HEK293T (cell line): Measurements from ENCODE around the gene MX2.

Experiments
- CTCF ChIA-PET: fragments of 350-600 bp; formaldehyde crosslinking; extraction: SDS; loops from one replicate; lab custom pipeline; 2021; ENCODE audit warnings: antibody characterized with exemption, inconsistent platforms; lab: Yijun Ruan, JAX
- POLR2A ChIA-PET: fragments of 350-600 bp; formaldehyde crosslinking; extraction: SDS; loops from one replicate; lab custom pipeline; 2020; ENCODE audit warnings: antibody characterized with exemption, inconsistent platforms; lab: Yijun Ruan, JAX
- DNase-seq: peaks from one replicate; pipeline ENCODE4 v3.0.0; 2012; ENCODE audit warnings: mixed read lengths; ENCODE audit errors: extremely low spot score
- ARNT ChIP-seq: fragments of 450-650 bp; IDR thresholded peaks from 2 replicates; pipeline ENCODE4 v1.6.1; 2017; ENCODE audit warnings: mild to moderate bottlenecking
- BHLHE40 ChIP-seq: fragments of 450-650 bp; IDR thresholded peaks from 2 replicates; pipeline ENCODE4 v1.6.1; 2016; ENCODE audit warnings: mild to moderate bottlenecking, moderate library complexity, borderline replicate concordance
- CTBP1 ChIP-seq: fragments of 450-650 bp; IDR thresholded peaks from 2 replicates; pipeline ENCODE4 v1.6.1; 2016; ENCODE audit warnings: borderline replicate concordance
- ELF4 ChIP-seq: fragments of 450-650 bp; IDR thresholded peaks from 2 replicates; pipeline ENCODE4 v1.6.1; 2017; ENCODE audit warnings: antibody characterized with exemption
- FOXA1 ChIP-seq: fragments of 450-650 bp; IDR thresholded peaks from 2 replicates; pipeline ENCODE4 v1.6.1; 2016; ENCODE audit warnings: mild to moderate bottlenecking
- FOXK2 ChIP-seq: fragments of 450-650 bp; IDR thresholded peaks from 2 replicates; pipeline ENCODE4 v1.6.1; 2016; ENCODE audit warnings: mild to moderate bottlenecking
- FOXM1 ChIP-seq: fragments of 450-650 bp; IDR thresholded peaks from 2 replicates; pipeline ENCODE4 v1.6.1; 2017; ENCODE audit warnings: mild to moderate bottlenecking, borderline replicate concordance
- HDGF ChIP-seq: fragments of 450-650 bp; IDR thresholded peaks from 2 replicates; pipeline ENCODE4 v1.6.1; 2017; ENCODE audit warnings: antibody characterized with exemption, borderline replicate concordance
- L3MBTL2 ChIP-seq: fragments of 450-650 bp; conservative IDR thresholded peaks from 2 replicates; pipeline ENCODE4 v1.6.1; 2016; ENCODE audit warnings: mild to moderate bottlenecking
- LEF1 ChIP-seq: fragments of 450-650 bp; IDR thresholded peaks from 2 replicates; pipeline ENCODE4 v1.6.1; 2017; ENCODE audit warnings: mild to moderate bottlenecking, borderline replicate concordance
- NFRKB ChIP-seq: fragments of 450-650 bp; IDR thresholded peaks from 2 replicates; pipeline ENCODE4 v1.6.1; 2016; ENCODE audit warnings: mild to moderate bottlenecking, moderate library complexity
- PKNOX1 ChIP-seq: fragments of 450-650 bp; IDR thresholded peaks from 2 replicates; pipeline ENCODE4 v1.6.1; 2016
- SP1 ChIP-seq: fragments of 450-650 bp; IDR thresholded peaks from 2 replicates; pipeline ENCODE4 v1.6.1; 2017
- SUZ12 ChIP-seq: fragments of 450-650 bp; IDR thresholded peaks from 2 replicates; pipeline ENCODE4 v1.6.1; 2016; ENCODE audit warnings: mild to moderate bottlenecking
- TARDBP ChIP-seq: fragments of 450-650 bp; IDR thresholded peaks from 2 replicates; pipeline ENCODE4 v1.6.1; 2016
- ZNF384 ChIP-seq: fragments of 450-650 bp; IDR thresholded peaks from 2 replicates; pipeline ENCODE4 v1.6.1; 2016

Gene MX2

GRCh38 chr21:41402231-41402630 is 40.4 kb downstream of the MX2 start:
- DNase-seq, result no peak
- POLR2A ChIA-PET, result no interaction called here
- CTCF ChIA-PET, result no interaction called here
- TF ChIP-seq HDGF, result no peak
- no peak for TF ChIP-seq L3MBTL2
- TF ChIP-seq SP1, result no peak
- TF ChIP-seq SUZ12, result no peak
- TF ChIP-seq TARDBP, result no peak
- no peak for TF ChIP-seq NFRKB
- TF ChIP-seq PKNOX1, result no peak
- TF ChIP-seq BHLHE40, result no peak
- TF ChIP-seq FOXA1, result no peak
- no peak for TF ChIP-seq ELF4
- TF ChIP-seq ARNT, result no peak
- no peak for TF ChIP-seq LEF1
- no peak for TF ChIP-seq ZNF384
- TF ChIP-seq CTBP1, result no peak
- TF ChIP-seq FOXM1, result no peak
- TF ChIP-seq FOXK2, result no peak

- ChIA-PET CTCF (no interaction called here), POLR2A (no interaction called here)
- TF ChIP-seq ZNF384 (no peak), FOXK2 (no peak)
- no peak for DNase-seq
Measured at GRCh38 chr21:41402796-41403195, 41.0 kb downstream of the MX2 start.

DNA sequence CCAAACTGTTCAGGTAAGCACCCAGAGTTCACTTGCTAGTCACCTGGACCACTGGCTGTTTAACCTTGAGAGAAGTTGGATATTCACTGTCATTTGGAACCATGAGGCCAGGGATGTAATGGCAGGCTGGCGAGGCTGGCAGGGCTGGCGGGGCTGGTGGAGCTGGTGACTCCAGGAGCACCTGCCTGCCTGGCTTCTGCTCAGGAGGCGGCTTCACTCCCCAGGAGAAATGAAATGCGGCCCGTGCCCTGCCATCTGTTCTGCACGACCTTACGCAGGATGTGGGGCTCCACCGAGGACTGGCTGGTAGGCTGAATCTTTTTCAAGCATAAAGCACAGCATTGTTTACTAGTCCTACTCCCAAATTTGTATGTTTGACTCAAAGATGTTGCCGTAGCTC is 41.5 kb downstream of the MX2 start:
- DNase-seq, result no peak
- no peak for TF ChIP-seq LEF1
- no peak for TF ChIP-seq SP1
- no peak for TF ChIP-seq CTBP1
- no peak for TF ChIP-seq FOXM1
- no peak for TF ChIP-seq ELF4
- no peak for TF ChIP-seq NFRKB
- TF ChIP-seq FOXA1, result no peak
- TF ChIP-seq SUZ12, result no peak
- TF ChIP-seq TARDBP, result no peak
- TF ChIP-seq ZNF384, result no peak
- no peak for TF ChIP-seq PKNOX1
- TF ChIP-seq L3MBTL2, result no peak
- TF ChIP-seq FOXK2, result no peak
- TF ChIP-seq ARNT, result no peak
- ChIA-PET POLR2A (no interaction called here), CTCF (no interaction called here)

DNA sequence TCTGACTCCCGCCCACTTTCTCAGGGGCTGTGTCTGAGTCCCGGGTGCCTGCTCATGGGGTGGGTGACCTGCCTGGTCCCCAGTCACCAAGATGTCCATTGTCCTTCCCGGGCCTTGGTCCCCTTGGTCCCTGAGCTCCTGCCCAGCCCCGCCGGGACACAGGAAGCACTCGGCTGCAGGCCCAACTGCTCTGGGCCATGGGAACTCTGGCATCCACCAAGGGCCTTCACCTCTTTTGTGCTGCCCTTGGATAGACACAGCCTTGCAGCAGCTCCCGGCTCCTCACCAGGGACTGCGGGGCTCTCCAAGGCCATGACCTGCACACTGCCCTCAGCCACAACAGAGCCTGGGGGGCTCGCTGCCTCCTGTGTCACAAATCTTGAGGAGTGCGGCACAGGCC is 42.1 kb downstream of the MX2 start:
- DNase-seq, result no peak
- no peak for TF ChIP-seq SP1
- no peak for TF ChIP-seq FOXK2
- TF ChIP-seq PKNOX1, result no peak
- no peak for TF ChIP-seq LEF1
- no peak for TF ChIP-seq FOXM1
- TF ChIP-seq ELF4, result no peak
- TF ChIP-seq BHLHE40, result no peak
- no peak for TF ChIP-seq ZNF384
- ChIA-PET POLR2A (no interaction called here), CTCF (no interaction called here)

- ChIA-PET POLR2A (no interaction called here), CTCF (no interaction called here)
- no peak for TF ChIP-seq LEF1
- TF ChIP-seq L3MBTL2, result no peak
- no peak for TF ChIP-seq FOXK2
- no peak for TF ChIP-seq SUZ12
- TF ChIP-seq ZNF384, result no peak
- TF ChIP-seq BHLHE40, result no peak
- TF ChIP-seq FOXA1, result no peak
- no peak for TF ChIP-seq FOXM1
- TF ChIP-seq TARDBP, result no peak
- DNase-seq, result no peak
Measured at GRCh38 chr21:41405321-41405720, 43.5 kb downstream of the MX2 start.

- DNase-seq, result no peak
- no peak for TF ChIP-seq SP1
- TF ChIP-seq PKNOX1, result no peak
- TF ChIP-seq BHLHE40, result no peak
- TF ChIP-seq FOXA1, result no peak
- TF ChIP-seq FOXM1, result no peak
- no peak for TF ChIP-seq ZNF384
- no peak for TF ChIP-seq L3MBTL2
- no peak for TF ChIP-seq CTBP1
- TF ChIP-seq ELF4, result no peak
- no peak for TF ChIP-seq HDGF
- ChIA-PET POLR2A (no interaction called here), CTCF (interaction anchor here (0.6 kb wide), 1 partner anchor 1403 kb away, joined by 3 read pairs; no protein-coding TSS in a partner anchor)
Measured at GRCh38 chr21:41406340-41406739, 44.5 kb downstream of the MX2 start.
